OCI-LY7 (cell line): Measurements from ENCODE around the gene PARL. TPM values are rescaled to one million over a fixed set of nuclear protein-coding genes. Genes with fewer than 3 reads are reported as not detected.

Experiments
- BruUV-seq: library from RNA; stranded (reverse); fragments of 400-500 nt; replicated peaks from 2 replicates; lab custom pipeline; 2021; lab: Mats Ljungman, UMichigan
- CTCF ChIA-PET: fragments of 300-600 bp; sonication (Branson Sonifier 250); formaldehyde crosslinking; loops from one replicate; lab custom pipeline; 2022; ENCODE audit warnings: antibody characterized with exemption; ENCODE audit not compliant: unreplicated experiment; lab: Charles Lee
- POLR2A ChIA-PET: fragments of 300-600 bp; sonication (Branson Sonifier 250); formaldehyde crosslinking; loops from one replicate; lab custom pipeline; 2022; ENCODE audit warnings: antibody characterized with exemption; lab: Charles Lee
- DNase-seq: peaks from one replicate; pipeline ENCODE4 v3.0.0-alpha.2; 2015; ENCODE audit warnings: low spot score
- H2AFZ ChIP-seq: fragments of 200-600 bp; sonication (generic), shearing (Covaris generic); 2 replicates; pipeline ENCODE4 v1.6.1; 2014; ENCODE audit warnings: mild to moderate bottlenecking, antibody characterized with exemption, low read length, moderate library complexity
- H3K27ac ChIP-seq: fragments of 200-600 bp; sonication (generic); 2 replicates; pipeline ENCODE4 v1.5.1; 2014; ENCODE audit warnings: mixed run types, low read depth, mild to moderate bottlenecking, moderate library complexity, low read length, inconsistent platforms; ENCODE audit not compliant: poor library complexity, severe bottlenecking
- H3K36me3 ChIP-seq: fragments of 200-600 bp; sonication (generic); 2 replicates; pipeline ENCODE4 v1.6.1; 2014; ENCODE audit warnings: mild to moderate bottlenecking, antibody characterized with exemption, low read length, moderate library complexity, mixed read lengths; ENCODE audit not compliant: insufficient read depth
- H3K4me1 ChIP-seq: fragments of 200-600 bp; sonication (generic); 2 replicates; pipeline ENCODE4 v1.5.1; 2014; ENCODE audit warnings: mild to moderate bottlenecking, low read length; ENCODE audit not compliant: insufficient read depth, poor library complexity, severe bottlenecking
- H3K4me2 ChIP-seq: fragments of 200-600 bp; sonication (generic); 2 replicates; pipeline ENCODE4 v1.6.1; 2014; ENCODE audit warnings: mild to moderate bottlenecking, low read length
- H3K4me3 ChIP-seq: fragments of 200-600 bp; sonication (generic); 2 replicates; pipeline ENCODE4 v1.5.1; 2014; ENCODE audit warnings: mild to moderate bottlenecking, low read depth, low read length; ENCODE audit not compliant: poor library complexity, severe bottlenecking
- H3K79me2 ChIP-seq: fragments of 200-600 bp; sonication (generic); 2 replicates; pipeline ENCODE4 v1.6.1; 2016; ENCODE audit warnings: low read depth, mild to moderate bottlenecking, low read length, moderate library complexity, mixed read lengths; ENCODE audit not compliant: insufficient read depth
- H3K9me2 ChIP-seq: fragments of 200-600 bp; sonication (generic); 2 replicates; pipeline ENCODE4 v1.6.1; 2016; ENCODE audit warnings: mild to moderate bottlenecking, low read length, mixed read lengths; ENCODE audit not compliant: insufficient read depth
- H3K9me3 ChIP-seq: fragments of 200-600 bp; sonication (generic); 2 replicates; pipeline ENCODE4 v1.6.1; 2014; ENCODE audit warnings: mild to moderate bottlenecking, mixed run types, low read length, mixed read lengths
- H4K20me1 ChIP-seq: fragments of 200-600 bp; sonication (generic); 2 replicates; pipeline ENCODE4 v1.6.1; 2014; ENCODE audit warnings: mild to moderate bottlenecking, antibody characterized with exemption, low read length, moderate library complexity, mixed read lengths; ENCODE audit not compliant: insufficient read depth
- EZH2phosphoT487 ChIP-seq: fragments of 200-600 bp; sonication (generic); IDR thresholded peaks from 2 replicates; pipeline ENCODE4 v1.6.1; 2018; ENCODE audit warnings: low read depth, borderline replicate concordance, mild to moderate bottlenecking, mixed run types, antibody characterized with exemption, low read length, moderate library complexity, mixed read lengths
- intact Hi-C: fragments of 100-400 bp; cut with micrococcal nuclease; formaldehyde crosslinking; loops from one replicate; pipeline ENCODE4 v1.10.0; 2022; ENCODE audit not compliant: unreplicated experiment
- total RNA-seq, 2 experiments: library from RNA; depleted of rRNA in 1 of 2; stranded (reverse); fragments of >200 nt in 1 of 2; shearing (Covaris generic) in 1 of 2; gene quantifications; 2 replicates each; pipeline ENCODE4 v1.2.3, GENCODE V29; 2014 to 2022
- TF ChIP-seq, protein P1 (sequence below): fragments of 200-600 bp; sonication (generic); conservative IDR thresholded peaks from 2 replicates; pipeline ENCODE4 v1.5.1; 2014; ENCODE audit warnings: mild to moderate bottlenecking, antibody characterized with exemption, low read length, moderate library complexity, mixed read lengths

The PARL gene
- total RNA-seq, 2 experiments from 2014 or later: 43.5 to 69.3 TPM

DNA sequence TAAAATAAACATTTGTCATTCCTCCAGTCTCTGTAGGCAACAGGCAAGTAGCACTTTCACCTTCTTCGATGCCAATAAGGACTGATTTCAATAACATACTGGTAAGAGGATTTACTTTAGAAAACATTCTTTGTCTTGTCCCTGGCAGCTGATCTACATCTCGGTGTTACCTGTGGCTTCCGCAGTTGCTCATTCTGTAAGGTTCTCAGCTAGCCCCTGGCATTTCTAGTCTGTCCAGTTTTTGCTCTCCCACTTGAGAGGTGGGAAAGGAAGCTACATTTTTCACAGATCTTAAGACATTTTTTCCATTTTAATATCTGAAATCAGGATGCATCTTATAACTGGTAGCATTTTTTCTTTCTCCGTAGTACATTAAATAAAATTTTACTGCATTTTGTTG is 39.6 kb downstream of the PARL start:
- no TSS peak for BruUV-seq
- CTCF ChIA-PET: no interaction called here
- Histone ChIP-seq H3K36me3 (peaks cover 86% of the 10 kb centered on the region), H4K20me1 (no peaks in the 10 kb centered on the region), H3K9me3 (no peaks in the 10 kb centered on the region), H3K4me1 (no peaks in the 10 kb centered on the region), H3K4me2 (no peak overlapping the region), H3K79me2 (no peaks in the 10 kb centered on the region), H3K4me3 (no peak overlapping the region), H2AFZ (no peak overlapping the region), H3K9me2 (no peaks in the 10 kb centered on the region), H3K27ac (no peak overlapping the region)
- POLR2A ChIA-PET: no interaction called here
- intact Hi-C loops: no loop called here
- TF ChIP-seq EZH2phosphoT487: no peak
- TF ChIP-seq, protein P1, sequence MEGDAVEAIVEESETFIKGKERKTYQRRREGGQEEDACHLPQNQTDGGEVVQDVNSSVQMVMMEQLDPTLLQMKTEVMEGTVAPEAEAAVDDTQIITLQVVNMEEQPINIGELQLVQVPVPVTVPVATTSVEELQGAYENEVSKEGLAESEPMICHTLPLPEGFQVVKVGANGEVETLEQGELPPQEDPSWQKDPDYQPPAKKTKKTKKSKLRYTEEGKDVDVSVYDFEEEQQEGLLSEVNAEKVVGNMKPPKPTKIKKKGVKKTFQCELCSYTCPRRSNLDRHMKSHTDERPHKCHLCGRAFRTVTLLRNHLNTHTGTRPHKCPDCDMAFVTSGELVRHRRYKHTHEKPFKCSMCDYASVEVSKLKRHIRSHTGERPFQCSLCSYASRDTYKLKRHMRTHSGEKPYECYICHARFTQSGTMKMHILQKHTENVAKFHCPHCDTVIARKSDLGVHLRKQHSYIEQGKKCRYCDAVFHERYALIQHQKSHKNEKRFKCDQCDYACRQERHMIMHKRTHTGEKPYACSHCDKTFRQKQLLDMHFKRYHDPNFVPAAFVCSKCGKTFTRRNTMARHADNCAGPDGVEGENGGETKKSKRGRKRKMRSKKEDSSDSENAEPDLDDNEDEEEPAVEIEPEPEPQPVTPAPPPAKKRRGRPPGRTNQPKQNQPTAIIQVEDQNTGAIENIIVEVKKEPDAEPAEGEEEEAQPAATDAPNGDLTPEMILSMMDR: no peak
- no peak for DNase-seq

DNA sequence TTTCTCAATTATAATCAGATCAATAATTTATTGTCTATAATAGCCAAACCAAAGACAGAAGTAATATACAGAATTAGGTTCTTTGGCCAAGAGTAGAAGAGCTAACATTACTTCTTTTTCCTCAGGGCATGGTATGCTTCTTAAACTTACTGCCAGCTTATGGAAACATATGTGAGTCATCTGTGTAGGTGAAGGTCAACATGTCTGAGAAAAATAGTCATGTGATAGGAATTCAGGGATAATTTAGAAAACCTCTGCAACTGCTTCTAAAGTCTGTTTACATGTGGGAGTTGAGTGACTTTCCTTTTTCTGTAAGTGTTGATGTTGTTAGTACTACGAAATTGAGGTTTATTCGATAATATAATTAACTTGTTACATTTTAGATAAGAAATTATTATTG is 40.1 kb downstream of the PARL start:
- H3K9me2 ChIP-seq: no peaks in the 10 kb centered on the region
- H3K4me3 ChIP-seq: no peak overlapping the region
- H3K9me3 ChIP-seq: no peaks in the 10 kb centered on the region
- H3K4me2 ChIP-seq: no peak overlapping the region
- peaks cover 86% of the 10 kb centered on the region for H3K36me3 ChIP-seq
- intact Hi-C loops: no loop called here
- no peaks in the 10 kb centered on the region for H3K4me1 ChIP-seq
- TF ChIP-seq EZH2phosphoT487: no peak
- TF ChIP-seq, protein P1: no peak
- no peak overlapping the region for H2AFZ ChIP-seq
- ChIA-PET CTCF (no interaction called here), POLR2A (interaction anchor here (0.7 to 1.2 kb wide), 4 partner anchors 11 to 75 kb away, joined by 3 read pairs; no protein-coding TSS in a partner anchor)
- no TSS peak for BruUV-seq
- DNase-seq: no peak
- H3K79me2 ChIP-seq: no peaks in the 10 kb centered on the region
- no peaks in the 10 kb centered on the region for H4K20me1 ChIP-seq
- no peak overlapping the region for H3K27ac ChIP-seq

DNA sequence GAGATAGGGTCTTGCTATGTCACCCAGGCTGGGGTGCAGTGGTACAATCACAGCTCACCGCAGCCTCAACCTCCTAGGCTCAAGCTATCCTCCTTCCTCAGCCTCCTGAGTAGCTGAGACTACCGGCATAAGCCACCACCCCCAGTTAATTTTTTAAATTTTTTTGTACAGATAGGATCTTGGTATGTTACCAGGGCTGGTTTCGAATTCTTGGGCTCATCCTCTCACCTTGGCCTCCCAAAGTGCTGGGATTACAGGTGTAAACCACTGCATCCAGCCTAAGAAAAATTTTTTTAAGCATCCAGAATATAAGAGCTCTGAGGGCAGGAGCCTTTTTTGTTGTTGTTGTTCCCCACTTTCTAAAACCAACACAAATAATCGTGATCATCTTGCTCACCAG is 44.9 kb downstream of the PARL start:
- H3K4me1 ChIP-seq: no peaks in the 10 kb centered on the region
- DNase-seq: no peak
- H3K9me3 ChIP-seq: no peaks in the 10 kb centered on the region
- no peaks in the 10 kb centered on the region for H3K9me2 ChIP-seq
- no peak overlapping the region for H3K27ac ChIP-seq
- TF ChIP-seq EZH2phosphoT487: no peak
- TF ChIP-seq, protein P1: no peak
- H2AFZ ChIP-seq: no peak overlapping the region
- no peak overlapping the region for H3K4me3 ChIP-seq
- H3K79me2 ChIP-seq: no peaks in the 10 kb centered on the region
- H4K20me1 ChIP-seq: no peaks in the 10 kb centered on the region
- H3K4me2 ChIP-seq: no peak overlapping the region
- CTCF ChIA-PET: no interaction called here
- POLR2A ChIA-PET: interaction anchor here (0.7 to 1.0 kb wide), 2 partner anchors 8 to 12 kb away, joined by 4 read pairs; no protein-coding TSS in a partner anchor
- BruUV-seq: no TSS peak
- peaks cover 69% of the 10 kb centered on the region for H3K36me3 ChIP-seq
- intact Hi-C loops: no loop called here
